ENCODE measurements around the gene OSBPL10. TPM values are rescaled to one million over a fixed set of nuclear protein-coding genes. Genes with fewer than 3 reads are reported as not detected.

The OSBPL10 gene
- total and polyA plus RNA-seq, 2 donors (not counting 1 experiment from before 2014, with no cell fraction given), result 88.5 to 310 TPM

DNA sequence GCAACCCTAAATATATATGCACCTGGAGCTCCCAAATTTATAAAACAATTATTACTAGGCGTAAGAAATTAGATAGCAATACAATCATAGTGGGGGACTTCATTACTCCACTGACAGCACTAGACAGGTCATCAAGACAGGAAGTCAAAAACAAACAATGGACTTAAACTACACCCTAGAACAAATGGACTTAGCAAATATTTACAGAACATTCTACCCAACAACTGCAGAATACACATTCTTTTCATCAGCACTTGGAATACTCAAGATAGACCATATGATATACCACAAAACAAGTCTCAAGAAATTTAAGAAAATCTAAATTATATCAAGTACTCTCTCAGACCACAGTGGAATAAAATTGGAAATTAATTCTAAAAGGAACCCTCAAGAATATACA is 201.5 kb downstream of the OSBPL10 start:
- Histone ChIP-seq H3K27me3 (replicated peaks in 1 of 4; ENCODE audit: control extremely low read depth in 1 of 4, control insufficient read depth in 3 of 4, insufficient read depth in 4 of 4, low read length in 3 of 4) (no peaks in the 10 kb centered on the region), H3K4me3 (ENCODE audit: control extremely low read depth in 1 of 5, extremely low read depth in 1 of 5, insufficient read depth in 1 of 5, low read depth in 2 of 5, low read length in 4 of 5) (no peak overlapping the region), H3K4me1 (ENCODE audit: control insufficient read depth in 2 of 2, insufficient read depth in 2 of 2, low read length in 2 of 2) (peaks cover 11 to 12% of the 10 kb centered on the region in 2 donors), H4K20me1 (ENCODE audit: control insufficient read depth, insufficient read depth, low read length, poor library complexity, severe bottlenecking) (peaks cover 49% of the 10 kb centered on the region), H3K4me2 (replicated peaks; ENCODE audit: low read depth, low read length, poor library complexity, severe bottlenecking) (no peak overlapping the region), H3K9me3 (ENCODE audit: control extremely low read depth in 1 of 3, control insufficient read depth in 2 of 3, insufficient read depth in 1 of 3, low read length in 2 of 3) (peaks cover 0 to 12% (median 0%) of the 10 kb centered on the region in 3 donors), H3K36me3 (replicated peaks in 1 of 2; ENCODE audit: control extremely low read depth in 1 of 2, control insufficient read depth in 1 of 2, extremely low read depth in 1 of 2, insufficient read depth in 2 of 2, low read length in 1 of 2) (peaks cover 2 to 6% of the 10 kb centered on the region in 2 experiments), H3K79me2 (ENCODE audit: control insufficient read depth, insufficient read depth, low read length) (peaks cover 78% of the 10 kb centered on the region), H3K27ac (ENCODE audit: low read length in 2 of 2) (no peak overlapping the region), H2AFZ (ENCODE audit: insufficient read depth, low read depth, low read length, poor library complexity, severe bottlenecking) (no peak overlapping the region), H3K9ac (ENCODE audit: low read length) (no peak overlapping the region)
- no peak overlapping the region for H3K27ac Mint-ChIP-seq
- CTCF ChIA-PET, result interaction anchor here (1.1 kb wide), 1 partner anchor 36 kb away, joined by 3 read pairs; no protein-coding TSS in a partner anchor
- no peak for TF ChIP-seq EZH2 (IDR thresholded peaks at IDR 0.05; ENCODE audit: borderline replicate concordance, insufficient read depth, low read depth, low read length, poor library complexity, severe bottlenecking)
- TF ChIP-seq, protein P1, sequence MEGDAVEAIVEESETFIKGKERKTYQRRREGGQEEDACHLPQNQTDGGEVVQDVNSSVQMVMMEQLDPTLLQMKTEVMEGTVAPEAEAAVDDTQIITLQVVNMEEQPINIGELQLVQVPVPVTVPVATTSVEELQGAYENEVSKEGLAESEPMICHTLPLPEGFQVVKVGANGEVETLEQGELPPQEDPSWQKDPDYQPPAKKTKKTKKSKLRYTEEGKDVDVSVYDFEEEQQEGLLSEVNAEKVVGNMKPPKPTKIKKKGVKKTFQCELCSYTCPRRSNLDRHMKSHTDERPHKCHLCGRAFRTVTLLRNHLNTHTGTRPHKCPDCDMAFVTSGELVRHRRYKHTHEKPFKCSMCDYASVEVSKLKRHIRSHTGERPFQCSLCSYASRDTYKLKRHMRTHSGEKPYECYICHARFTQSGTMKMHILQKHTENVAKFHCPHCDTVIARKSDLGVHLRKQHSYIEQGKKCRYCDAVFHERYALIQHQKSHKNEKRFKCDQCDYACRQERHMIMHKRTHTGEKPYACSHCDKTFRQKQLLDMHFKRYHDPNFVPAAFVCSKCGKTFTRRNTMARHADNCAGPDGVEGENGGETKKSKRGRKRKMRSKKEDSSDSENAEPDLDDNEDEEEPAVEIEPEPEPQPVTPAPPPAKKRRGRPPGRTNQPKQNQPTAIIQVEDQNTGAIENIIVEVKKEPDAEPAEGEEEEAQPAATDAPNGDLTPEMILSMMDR (IDR thresholded peaks at IDR 0.05), result no peak
- DNase-seq, result no peak
- ATAC-seq (ENCODE audit: low read depth), result no peak
- no peak overlapping the region for H3K4me3 Mint-ChIP-seq
- WGBS (ENCODE audit: insufficient coverage), result no CpG with 5 or more reads among the region's 1 CpG
- H3K4me1 Mint-ChIP-seq, result peaks cover 61% of the 10 kb centered on the region
- H3K9me3 Mint-ChIP-seq (ENCODE audit: insufficient read depth), result peaks cover 8% of the 10 kb centered on the region
- POLR2A ChIA-PET, result no interaction called here
- H3K27me3 Mint-ChIP-seq, result no peaks in the 10 kb centered on the region
- intact Hi-C loops (cut with micrococcal nuclease), result no loop called here

DNA sequence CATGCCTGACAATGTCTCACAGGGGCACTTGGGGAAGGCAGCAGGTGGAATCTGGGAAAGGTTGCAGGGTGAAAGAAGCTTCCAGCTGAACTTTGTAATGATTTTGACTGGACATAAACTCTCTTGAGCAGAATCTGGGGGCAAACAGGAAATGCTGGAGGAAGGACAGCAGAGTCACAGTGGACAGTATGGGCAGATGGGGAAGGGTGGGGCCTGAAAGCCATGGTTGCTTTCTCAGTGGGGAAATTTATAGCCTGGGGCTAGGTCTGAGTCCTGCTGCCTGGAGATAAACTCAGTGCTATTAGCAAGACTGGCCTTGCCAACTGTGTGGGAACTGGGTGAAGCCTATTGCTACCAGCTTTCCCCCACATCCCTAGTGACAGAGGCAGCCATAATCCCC is 203.2 kb downstream of the OSBPL10 start:
- DNase-seq, result no peak
- Mint-ChIP-seq H3K27me3 (no peaks in the 10 kb centered on the region), H3K9me3 (ENCODE audit: insufficient read depth) (peaks cover 8% of the 10 kb centered on the region), H3K27ac (peak overlapping the region; percentile 70), H3K4me1 (peaks cover 69% of the 10 kb centered on the region), H3K4me3 (peak overlapping the region; percentile 21)
- Histone ChIP-seq H3K79me2 (ENCODE audit: control insufficient read depth, insufficient read depth, low read length) (peaks cover 74% of the 10 kb centered on the region), H3K4me1 (ENCODE audit: control insufficient read depth in 2 of 2, insufficient read depth in 2 of 2, low read length in 2 of 2) (peaks cover 11 to 12% of the 10 kb centered on the region in 2 donors), H3K4me2 (replicated peaks; ENCODE audit: low read depth, low read length, poor library complexity, severe bottlenecking) (no peak overlapping the region), H3K36me3 (replicated peaks in 1 of 2; ENCODE audit: control extremely low read depth in 1 of 2, control insufficient read depth in 1 of 2, extremely low read depth in 1 of 2, insufficient read depth in 2 of 2, low read length in 1 of 2) (peaks cover 2 to 6% of the 10 kb centered on the region in 2 experiments), H2AFZ (ENCODE audit: insufficient read depth, low read depth, low read length, poor library complexity, severe bottlenecking) (no peak overlapping the region), H3K4me3 (ENCODE audit: control extremely low read depth in 1 of 5, extremely low read depth in 1 of 5, insufficient read depth in 1 of 5, low read depth in 2 of 5, low read length in 4 of 5) (no peak overlapping the region), H4K20me1 (ENCODE audit: control insufficient read depth, insufficient read depth, low read length, poor library complexity, severe bottlenecking) (peaks cover 55% of the 10 kb centered on the region), H3K27me3 (replicated peaks in 1 of 4; ENCODE audit: control extremely low read depth in 1 of 4, control insufficient read depth in 3 of 4, insufficient read depth in 4 of 4, low read length in 3 of 4) (no peaks in the 10 kb centered on the region), H3K9me3 (ENCODE audit: control extremely low read depth in 1 of 3, control insufficient read depth in 2 of 3, insufficient read depth in 1 of 3, low read length in 2 of 3) (peaks cover 0 to 12% (median 0%) of the 10 kb centered on the region in 3 donors), H3K27ac (ENCODE audit: low read length in 2 of 2) (peak overlapping the region in 1 of 2 donors; percentile 44), H3K9ac (ENCODE audit: low read length) (no peak overlapping the region)
- no peak for ATAC-seq (ENCODE audit: low read depth)
- ChIA-PET CTCF (no interaction called here), POLR2A (interaction anchor here (0.7 kb wide), 1 partner anchor 11 kb away, joined by 4 read pairs; no protein-coding TSS in a partner anchor)
- TF ChIP-seq, protein P1 (IDR thresholded peaks at IDR 0.05), result no peak
- TF ChIP-seq EZH2 (IDR thresholded peaks at IDR 0.05; ENCODE audit: borderline replicate concordance, insufficient read depth, low read depth, low read length, poor library complexity, severe bottlenecking), result no peak
- intact Hi-C loops (cut with micrococcal nuclease), result no loop called here

Data from B cell (primary cell).